ENCODE data around the gene MYO16.
"Not testable (repeated sequence)": the region's sequence is repeated elsewhere in the genome, so short reads cannot be mapped to it uniquely, and the experiment has no call there.

MYO16 gene

GRCh38 chr13:109092186-109092585 lies 462.8 kb downstream of the MYO16 start:
- DNase-seq: not testable (repeated sequence)

GRCh38 chr13:109093998-109094397 lies 464.6 kb downstream of the MYO16 start:
- DNase-seq: no peak

GRCh38 chr13:109095126-109095525 lies 465.7 kb downstream of the MYO16 start:
- DNase-seq: no peak

- DNase-seq: no peak
These were observed 466.7 kb downstream of the MYO16 start for GRCh38 chr13:109096101-109096500.

GRCh38 chr13:109100705-109101304 lies 471.4 kb downstream of the MYO16 start:
- peak; percentile 7 for DNase-seq

- DNase-seq: no peak
These were observed 472.2 kb downstream of the MYO16 start for GRCh38 chr13:109101550-109102144.

- no peak for DNase-seq
These were observed 476.5 kb downstream of the MYO16 start for GRCh38 chr13:109105899-109106298.

GRCh38 chr13:109110159-109110558 lies 480.7 kb downstream of the MYO16 start:
- DNase-seq: no peak

- no peak for DNase-seq
These were observed 481.7 kb downstream of the MYO16 start for GRCh38 chr13:109111141-109111540.

GRCh38 chr13:109113427-109113826 lies 484.0 kb downstream of the MYO16 start:
- no peak for DNase-seq

- DNase-seq: no peak
These were observed 484.8 kb downstream of the MYO16 start for GRCh38 chr13:109114162-109114561.

GRCh38 chr13:109114991-109115390 lies 485.6 kb downstream of the MYO16 start:
- no peak for DNase-seq

- no peak for DNase-seq
These were observed 489.1 kb downstream of the MYO16 start for GRCh38 chr13:109118521-109118920.

GRCh38 chr13:109119896-109120295 lies 490.5 kb downstream of the MYO16 start:
- DNase-seq: no peak

GRCh38 chr13:109121826-109122225 lies 492.4 kb downstream of the MYO16 start:
- DNase-seq: no peak

GRCh38 chr13:109123971-109124370 lies 494.6 kb downstream of the MYO16 start:
- no peak for DNase-seq

- no peak for DNase-seq
These were observed 496.8 kb downstream of the MYO16 start for GRCh38 chr13:109126178-109126577.

- peak; percentile 28 for DNase-seq
These were observed 497.7 kb downstream of the MYO16 start for GRCh38 chr13:109126891-109127641.

- DNase-seq: no peak
These were observed 498.7 kb downstream of the MYO16 start for GRCh38 chr13:109128121-109128520.

- DNase-seq: no peak
These were observed 500.9 kb downstream of the MYO16 start for GRCh38 chr13:109130093-109130835.

GRCh38 chr13:109131698-109132257 lies 502.4 kb downstream of the MYO16 start:
- DNase-seq: peak; percentile 9

GRCh38 chr13:109135018-109135417 lies 505.6 kb downstream of the MYO16 start:
- no peak for DNase-seq

GRCh38 chr13:109136873-109137272 lies 507.5 kb downstream of the MYO16 start:
- no peak for DNase-seq
